A549 (cell line): ENCODE measurements around the gene OR8G5.

Source experiments
- BHLHE40 ChIP-seq: IDR thresholded peaks from 2 replicates; pipeline ENCODE4 v1.6.1; 2012; ENCODE audit warnings: low read depth, low read length, inconsistent platforms
- CTCF ChIP-seq: fragments of >200 bp; sonication (Bioruptor Twin); formaldehyde crosslinking; IDR thresholded peaks from 3 replicates; pipeline ENCODE4 v1.5.1; 2016
- EP300 ChIP-seq, 2 experiments: fragments of >200 bp; sonication (Bioruptor Twin); formaldehyde crosslinking; IDR thresholded peaks; 2 replicates in 1 of 2; 3 replicates in 1 of 2; pipeline ENCODE4 v1.6.1; 2016 to 2017
- ESRRA ChIP-seq: fragments of 150-350 bp; IDR thresholded peaks from 2 replicates; pipeline ENCODE4 v1.6.1; 2014; ENCODE audit warnings: mild to moderate bottlenecking, low read length, borderline replicate concordance
- KDM1A ChIP-seq: fragments of 200-600 bp; sonication (generic); IDR thresholded peaks from 2 replicates; pipeline ENCODE4 v1.6.1; 2016; ENCODE audit warnings: low read depth, mild to moderate bottlenecking
- POLR2A ChIP-seq: IDR thresholded peaks from 2 replicates; pipeline ENCODE4 v1.6.1; 2012; ENCODE audit warnings: mild to moderate bottlenecking, low read length
- RNF2 ChIP-seq: fragments of 200-600 bp; sonication (generic); IDR thresholded peaks from 2 replicates; pipeline ENCODE4 v1.6.1; 2016; ENCODE audit warnings: low read depth, mild to moderate bottlenecking, antibody characterized with exemption, moderate library complexity, borderline replicate concordance

GRCh38 chr11:124310721-124311120 lies 54.5 kb downstream of the OR8G5 start:
- no peak for TF ChIP-seq CTCF
- TF ChIP-seq BHLHE40 = no peak
- TF ChIP-seq POLR2A = no peak
- TF ChIP-seq ESRRA = no peak
- TF ChIP-seq KDM1A = no peak
- no peak for TF ChIP-seq RNF2
- no peak for TF ChIP-seq EP300 (IDR thresholded peaks at IDR 0.05)
